Iris pigment epithelial cell (primary cell): ENCODE results near the gene IKZF2.

Experiments
- DNase-seq: peaks from one replicate; pipeline ENCODE4 v3.0.0-alpha.2; 2011; ENCODE audit warnings: low read depth

IKZF2 gene

GRCh38 chr2:213151437-213152064 is at the start of gene IKZF2:
Gene IKZF2, minus strand, starts transcription at chr2:213151612. Its CDS starts 2,983 bp downstream, at chr2:213148629.
- peak; percentile 97 for DNase-seq

- peak; percentile 85 for DNase-seq
Measured at GRCh38 chr2:213199871-213200270, 48.5 kb upstream of the IKZF2 start.

GRCh38 chr2:213189001-213189899 is 37.8 kb upstream of the IKZF2 start:
- peak; percentile 59 for DNase-seq

GRCh38 chr2:213188533-213188867 is 37.1 kb upstream of the IKZF2 start:
- DNase-seq: no peak

- DNase-seq: peak; percentile 73
Measured at GRCh38 chr2:213187833-213188532, 36.6 kb upstream of the IKZF2 start.

- DNase-seq: peak; percentile 37
Measured at GRCh38 chr2:213187386-213187785, 36.0 kb upstream of the IKZF2 start.

GRCh38 chr2:213185147-213185822 is 33.9 kb upstream of the IKZF2 start:
- DNase-seq: no peak

- no peak for DNase-seq
Measured at GRCh38 chr2:213181712-213182111, 30.3 kb upstream of the IKZF2 start.

- no peak for DNase-seq
Measured at GRCh38 chr2:213177679-213178078, 26.3 kb upstream of the IKZF2 start.

- no peak for DNase-seq
Measured at GRCh38 chr2:213175673-213176247, 24.3 kb upstream of the IKZF2 start.

GRCh38 chr2:213172641-213173040 is 21.2 kb upstream of the IKZF2 start:
- no peak for DNase-seq

- DNase-seq: no peak
Measured at GRCh38 chr2:213171147-213171546, 19.7 kb upstream of the IKZF2 start.

GRCh38 chr2:213167271-213167930 is 16.0 kb upstream of the IKZF2 start:
- DNase-seq: no peak

- no peak for DNase-seq
Measured at GRCh38 chr2:213166109-213166508, 14.7 kb upstream of the IKZF2 start.

GRCh38 chr2:213164263-213164662 is 12.9 kb upstream of the IKZF2 start:
- DNase-seq: no peak

- peak; percentile 73 for DNase-seq
Measured at GRCh38 chr2:213162516-213163118, 11.2 kb upstream of the IKZF2 start.

GRCh38 chr2:213161759-213162515 is 10.5 kb upstream of the IKZF2 start:
- peak; percentile 80 for DNase-seq

GRCh38 chr2:213159768-213160167 is 8.4 kb upstream of the IKZF2 start:
- no peak for DNase-seq

- DNase-seq: no peak
Measured at GRCh38 chr2:213157242-213157641, 5.8 kb upstream of the IKZF2 start.

- DNase-seq: no peak
Measured at GRCh38 chr2:213156717-213157116, 5.3 kb upstream of the IKZF2 start.
